Lower leg skin (tissue), 3 donors: ENCODE measurements around the gene ZER1.

Source experiments
- POLR2A ChIP-seq, 2 donors: fragments of 450-650 bp; IDR thresholded peaks; one replicate each; pipeline ENCODE4 v1.6.1; 2016 to 2017; ENCODE audit warnings: antibody characterized with exemption in 2 of 2, mild to moderate bottlenecking in 1 of 2, moderate library complexity in 1 of 2
- TF ChIP-seq, protein P1 (sequence below), 3 donors: fragments of 450-650 bp; IDR thresholded peaks; one replicate each; pipeline ENCODE4 v1.5.1; 2016; ENCODE audit warnings: antibody characterized with exemption in 3 of 3, mild to moderate bottlenecking in 3 of 3, moderate library complexity in 2 of 3

DNA sequence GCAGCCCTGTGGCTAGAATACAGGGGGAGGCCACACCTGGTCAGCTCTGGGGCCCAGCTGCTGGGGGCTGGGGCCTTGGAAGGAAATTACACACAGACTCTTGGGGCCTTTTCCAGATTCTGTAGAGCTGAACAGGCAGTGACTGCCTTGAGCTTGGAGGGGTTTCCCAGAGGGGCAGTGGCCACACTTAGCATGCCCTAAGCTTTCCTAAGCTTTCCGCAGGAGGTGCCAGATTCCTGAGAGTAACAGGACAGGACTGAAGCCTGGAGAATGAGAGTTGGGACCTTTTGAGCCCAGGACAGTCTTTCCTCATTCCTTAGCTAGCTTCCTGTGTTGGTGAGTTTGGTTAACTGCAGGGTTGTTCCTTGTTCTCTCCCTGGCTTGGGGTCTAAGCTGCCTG, 16.7 kb upstream of the ZER1 start:
- TF ChIP-seq, protein P1, sequence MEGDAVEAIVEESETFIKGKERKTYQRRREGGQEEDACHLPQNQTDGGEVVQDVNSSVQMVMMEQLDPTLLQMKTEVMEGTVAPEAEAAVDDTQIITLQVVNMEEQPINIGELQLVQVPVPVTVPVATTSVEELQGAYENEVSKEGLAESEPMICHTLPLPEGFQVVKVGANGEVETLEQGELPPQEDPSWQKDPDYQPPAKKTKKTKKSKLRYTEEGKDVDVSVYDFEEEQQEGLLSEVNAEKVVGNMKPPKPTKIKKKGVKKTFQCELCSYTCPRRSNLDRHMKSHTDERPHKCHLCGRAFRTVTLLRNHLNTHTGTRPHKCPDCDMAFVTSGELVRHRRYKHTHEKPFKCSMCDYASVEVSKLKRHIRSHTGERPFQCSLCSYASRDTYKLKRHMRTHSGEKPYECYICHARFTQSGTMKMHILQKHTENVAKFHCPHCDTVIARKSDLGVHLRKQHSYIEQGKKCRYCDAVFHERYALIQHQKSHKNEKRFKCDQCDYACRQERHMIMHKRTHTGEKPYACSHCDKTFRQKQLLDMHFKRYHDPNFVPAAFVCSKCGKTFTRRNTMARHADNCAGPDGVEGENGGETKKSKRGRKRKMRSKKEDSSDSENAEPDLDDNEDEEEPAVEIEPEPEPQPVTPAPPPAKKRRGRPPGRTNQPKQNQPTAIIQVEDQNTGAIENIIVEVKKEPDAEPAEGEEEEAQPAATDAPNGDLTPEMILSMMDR (IDR thresholded peaks at IDR 0.05) = no peak
- TF ChIP-seq POLR2A (IDR thresholded peaks at IDR 0.05) = no peak
